Measurements from ENCODE around the gene DLG4. TPM values are rescaled to one million over a fixed set of nuclear protein-coding genes. Genes with fewer than 3 reads are reported as not detected.
A peak's percentile ranks its signal among the peaks of the same experiment; 100 is the strongest.

DLG4 gene
- total RNA-seq, 2 experiments from 2014 or later: 10.2 to 11.0 TPM

DNA sequence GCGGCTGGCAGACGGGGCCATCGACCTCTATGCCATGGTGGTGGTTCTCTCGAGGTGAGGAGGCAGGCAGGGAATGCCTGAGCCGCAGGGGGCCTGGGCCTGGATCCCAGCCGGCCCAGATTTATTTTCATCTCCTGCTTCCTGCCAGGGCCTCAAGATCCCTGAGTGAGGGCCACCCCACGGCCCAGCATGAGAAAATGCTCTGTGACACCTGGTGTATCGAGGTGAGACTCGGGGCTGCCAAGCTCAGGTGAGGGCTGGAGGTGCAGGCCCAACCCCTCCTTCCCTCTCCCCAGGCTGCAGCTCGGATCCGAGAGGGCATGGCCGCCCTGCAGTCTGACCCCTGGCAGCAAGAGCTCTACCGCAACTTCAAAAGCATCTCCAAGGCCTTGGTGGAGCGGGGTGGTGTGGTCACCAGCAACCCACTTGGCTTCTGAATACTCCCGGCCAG lies 5.0 kb upstream of the DLG4 start:
- H3K27me3 ChIP-seq (ENCODE audit: control insufficient read depth in 1 of 2, insufficient read depth in 2 of 2, low read length in 2 of 2): no peaks in the 10 kb centered on the region
- intact Hi-C loops (cut with DNase I, micrococcal nuclease): loop anchor here in 1 of 2 experiments (5.0 kb wide), 1 partner anchor 83 kb away; the partner anchor contains the start of gene EIF5A
- TF ChIP-seq, protein P1, sequence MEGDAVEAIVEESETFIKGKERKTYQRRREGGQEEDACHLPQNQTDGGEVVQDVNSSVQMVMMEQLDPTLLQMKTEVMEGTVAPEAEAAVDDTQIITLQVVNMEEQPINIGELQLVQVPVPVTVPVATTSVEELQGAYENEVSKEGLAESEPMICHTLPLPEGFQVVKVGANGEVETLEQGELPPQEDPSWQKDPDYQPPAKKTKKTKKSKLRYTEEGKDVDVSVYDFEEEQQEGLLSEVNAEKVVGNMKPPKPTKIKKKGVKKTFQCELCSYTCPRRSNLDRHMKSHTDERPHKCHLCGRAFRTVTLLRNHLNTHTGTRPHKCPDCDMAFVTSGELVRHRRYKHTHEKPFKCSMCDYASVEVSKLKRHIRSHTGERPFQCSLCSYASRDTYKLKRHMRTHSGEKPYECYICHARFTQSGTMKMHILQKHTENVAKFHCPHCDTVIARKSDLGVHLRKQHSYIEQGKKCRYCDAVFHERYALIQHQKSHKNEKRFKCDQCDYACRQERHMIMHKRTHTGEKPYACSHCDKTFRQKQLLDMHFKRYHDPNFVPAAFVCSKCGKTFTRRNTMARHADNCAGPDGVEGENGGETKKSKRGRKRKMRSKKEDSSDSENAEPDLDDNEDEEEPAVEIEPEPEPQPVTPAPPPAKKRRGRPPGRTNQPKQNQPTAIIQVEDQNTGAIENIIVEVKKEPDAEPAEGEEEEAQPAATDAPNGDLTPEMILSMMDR (IDR thresholded peaks at IDR 0.05): no peak
- Mint-ChIP-seq H3K36me3 (ENCODE audit: low read depth) (peaks cover 57% of the 10 kb centered on the region), H3K4me3 (no peak overlapping the region), H3K4me1 (ENCODE audit: low read depth) (peaks cover 18% of the 10 kb centered on the region), H3K27me3 (no peaks in the 10 kb centered on the region), H3K9me3 (no peaks in the 10 kb centered on the region), H3K27ac (no peak overlapping the region)
- peaks cover 75% of the 10 kb centered on the region for H3K36me3 ChIP-seq (ENCODE audit: insufficient read depth, low read length)
- no peak overlapping the region for H3K27ac ChIP-seq (ENCODE audit: low read depth in 1 of 2, low read length in 2 of 2)
- DNase-seq (no peak), ATAC-seq (ENCODE audit: poor library complexity) (no peak)
- POLR2A ChIA-PET: interaction anchor here (13.1 kb wide), 1 partner anchor 13 kb away, joined by 234 read pairs; the partner anchor contains the start of genes DVL2, GABARAP and PHF23
- H3K4me3 ChIP-seq (ENCODE audit: low read length): no peak overlapping the region
- CTCF ChIA-PET: no interaction called here
- no peaks in the 10 kb centered on the region for H3K9me3 ChIP-seq (ENCODE audit: control insufficient read depth in 1 of 2, insufficient read depth in 1 of 2, low read length in 2 of 2)
- peaks cover 18% of the 10 kb centered on the region for H3K4me1 ChIP-seq (ENCODE audit: insufficient read depth, low read length)

DNA sequence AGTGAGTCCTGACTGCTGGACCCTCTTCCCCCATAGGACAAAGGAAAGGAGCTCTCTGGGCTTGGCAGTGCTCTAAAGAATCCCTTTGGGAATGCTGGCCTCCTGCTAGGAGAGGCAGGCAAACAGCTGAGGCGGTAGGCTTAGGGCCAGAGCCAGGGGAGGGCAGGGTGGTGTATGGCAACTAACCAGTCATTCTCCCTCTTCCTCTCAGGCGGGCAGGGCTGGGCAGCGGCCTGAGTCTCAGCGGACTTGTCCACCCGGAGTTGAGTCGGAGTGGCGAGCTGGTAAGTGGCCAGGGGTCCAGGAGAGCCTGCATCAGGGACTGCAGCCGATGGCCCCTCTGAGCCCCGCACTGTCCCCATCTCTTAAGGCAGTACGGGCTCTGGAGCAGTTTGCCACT lies 4.5 kb upstream of the DLG4 start:
- no peak overlapping the region for H3K27ac Mint-ChIP-seq
- H3K4me3 Mint-ChIP-seq: no peak overlapping the region
- POLR2A ChIA-PET: interaction anchor here (13.1 kb wide), 1 partner anchor 14 kb away, joined by 234 read pairs; the partner anchor contains the start of genes DVL2, GABARAP and PHF23
- Histone ChIP-seq H3K36me3 (ENCODE audit: insufficient read depth, low read length) (peaks cover 69% of the 10 kb centered on the region), H3K27me3 (ENCODE audit: control insufficient read depth in 1 of 2, insufficient read depth in 2 of 2, low read length in 2 of 2) (no peaks in the 10 kb centered on the region), H3K27ac (ENCODE audit: low read depth in 1 of 2, low read length in 2 of 2) (no peak overlapping the region), H3K4me1 (ENCODE audit: insufficient read depth, low read length) (peaks cover 24% of the 10 kb centered on the region), H3K9me3 (ENCODE audit: control insufficient read depth in 1 of 2, insufficient read depth in 1 of 2, low read length in 2 of 2) (no peaks in the 10 kb centered on the region), H3K4me3 (ENCODE audit: low read length) (no peak overlapping the region)
- peaks cover 22% of the 10 kb centered on the region for H3K4me1 Mint-ChIP-seq (ENCODE audit: low read depth)
- CTCF ChIA-PET: no interaction called here
- TF ChIP-seq, protein P1 (IDR thresholded peaks at IDR 0.05): no peak
- H3K27me3 Mint-ChIP-seq: no peaks in the 10 kb centered on the region
- no peaks in the 10 kb centered on the region for H3K9me3 Mint-ChIP-seq
- ATAC-seq (ENCODE audit: poor library complexity) (no peak), DNase-seq (no peak)
- peaks cover 51% of the 10 kb centered on the region for H3K36me3 Mint-ChIP-seq (ENCODE audit: low read depth)
- intact Hi-C loops (cut with DNase I, micrococcal nuclease): loop anchor here in 1 of 2 experiments (5.0 kb wide), 1 partner anchor 83 kb away; the partner anchor contains the start of gene EIF5A

DNA sequence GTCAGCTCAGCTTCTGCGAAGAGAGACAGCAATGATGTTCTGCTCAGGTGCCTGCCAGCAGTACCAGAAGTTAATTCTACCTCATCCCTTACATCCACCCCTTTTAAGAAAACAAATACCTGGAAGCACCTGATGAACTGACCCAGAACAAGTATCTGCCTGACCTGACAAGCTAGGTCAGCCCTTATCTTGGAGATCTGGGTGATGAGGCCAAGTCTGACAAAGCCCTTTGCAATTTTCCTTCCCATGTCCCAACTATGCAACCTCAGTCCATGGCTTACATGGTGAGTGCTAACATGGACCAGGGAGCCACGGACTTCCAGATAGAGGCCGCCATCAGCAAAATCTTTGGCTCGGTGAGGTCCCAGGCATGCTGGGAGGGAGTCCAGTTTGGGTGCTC lies 3.7 kb upstream of the DLG4 start:
- H3K9me3 ChIP-seq (ENCODE audit: control insufficient read depth in 1 of 2, insufficient read depth in 1 of 2, low read length in 2 of 2): no peaks in the 10 kb centered on the region
- DNase-seq (no peak), ATAC-seq (ENCODE audit: poor library complexity) (no peak)
- POLR2A ChIA-PET: interaction anchor here (1.5 to 13.1 kb wide), 2 partner anchors 14 to 113 kb away, joined by 3 to 234 read pairs; partner anchors contain the start of genes ACAP1, DVL2, GABARAP and PHF23
- H3K27me3 ChIP-seq (ENCODE audit: control insufficient read depth in 1 of 2, insufficient read depth in 2 of 2, low read length in 2 of 2): no peaks in the 10 kb centered on the region
- no peak overlapping the region for H3K27ac ChIP-seq (ENCODE audit: low read depth in 1 of 2, low read length in 2 of 2)
- Mint-ChIP-seq H3K36me3 (ENCODE audit: low read depth) (peaks cover 43% of the 10 kb centered on the region), H3K27ac (no peak overlapping the region), H3K27me3 (no peaks in the 10 kb centered on the region), H3K4me1 (ENCODE audit: low read depth) (peaks cover 29% of the 10 kb centered on the region), H3K9me3 (no peaks in the 10 kb centered on the region), H3K4me3 (peak overlapping the region; percentile 34)
- peaks cover 63% of the 10 kb centered on the region for H3K36me3 ChIP-seq (ENCODE audit: insufficient read depth, low read length)
- TF ChIP-seq, protein P1 (IDR thresholded peaks at IDR 0.05): no peak
- H3K4me3 ChIP-seq (ENCODE audit: low read length): no peak overlapping the region
- peaks cover 31% of the 10 kb centered on the region for H3K4me1 ChIP-seq (ENCODE audit: insufficient read depth, low read length)
- CTCF ChIA-PET: no interaction called here
- intact Hi-C loops (cut with DNase I, micrococcal nuclease): loop anchor here in 1 of 2 experiments (5.0 kb wide), 1 partner anchor 84 kb away; the partner anchor contains the start of gene EIF5A

All from CD4-positive, alpha-beta T cell (primary cell).